Keratinocyte (primary cell): ENCODE results near the gene EFCAB6.

Experiments
- EZH2 ChIP-seq: IDR thresholded peaks from one replicate; pipeline ENCODE4 v1.6.1; 2012; ENCODE audit warnings: inconsistent platforms, mild to moderate bottlenecking, low read length, moderate library complexity
- TF ChIP-seq, protein P1 (sequence below), 3 experiments: IDR thresholded peaks in 1 of 3; conservative IDR thresholded peaks in 1 of 3; optimal IDR thresholded peaks in 1 of 3; 2 replicates in 2 of 3; 3 replicates in 1 of 3; pipeline versions ENCODE3 to v1.5.1; 2011; ENCODE audit warnings: low read length in 3 of 3, mild to moderate bottlenecking in 3 of 3, moderate library complexity in 2 of 3, control low read depth in 1 of 3, inconsistent platforms in 1 of 3; ENCODE audit not compliant: insufficient read depth in 2 of 3; ENCODE audit errors: extremely low read depth in 1 of 3

DNA sequence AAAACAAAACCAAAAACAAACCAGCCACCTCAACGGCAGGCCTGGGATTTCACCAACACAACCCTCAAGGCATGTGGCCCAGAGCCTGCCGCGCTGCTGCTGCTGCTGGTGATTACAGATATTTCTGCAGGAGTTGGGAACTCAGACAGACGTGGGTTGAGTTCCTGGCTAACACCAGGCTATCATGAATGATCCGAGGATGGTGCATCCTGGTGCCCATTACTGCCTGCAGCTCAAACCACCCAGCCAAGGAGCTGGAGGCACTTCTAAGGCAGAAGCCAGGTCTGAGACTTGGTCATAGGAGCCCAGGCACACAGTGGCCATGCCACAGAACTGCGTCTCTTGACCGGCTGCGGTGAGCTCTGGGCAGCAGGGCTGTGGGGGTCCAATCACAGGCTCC lies 248.5 kb downstream of the EFCAB6 start:
- TF ChIP-seq, protein P1, sequence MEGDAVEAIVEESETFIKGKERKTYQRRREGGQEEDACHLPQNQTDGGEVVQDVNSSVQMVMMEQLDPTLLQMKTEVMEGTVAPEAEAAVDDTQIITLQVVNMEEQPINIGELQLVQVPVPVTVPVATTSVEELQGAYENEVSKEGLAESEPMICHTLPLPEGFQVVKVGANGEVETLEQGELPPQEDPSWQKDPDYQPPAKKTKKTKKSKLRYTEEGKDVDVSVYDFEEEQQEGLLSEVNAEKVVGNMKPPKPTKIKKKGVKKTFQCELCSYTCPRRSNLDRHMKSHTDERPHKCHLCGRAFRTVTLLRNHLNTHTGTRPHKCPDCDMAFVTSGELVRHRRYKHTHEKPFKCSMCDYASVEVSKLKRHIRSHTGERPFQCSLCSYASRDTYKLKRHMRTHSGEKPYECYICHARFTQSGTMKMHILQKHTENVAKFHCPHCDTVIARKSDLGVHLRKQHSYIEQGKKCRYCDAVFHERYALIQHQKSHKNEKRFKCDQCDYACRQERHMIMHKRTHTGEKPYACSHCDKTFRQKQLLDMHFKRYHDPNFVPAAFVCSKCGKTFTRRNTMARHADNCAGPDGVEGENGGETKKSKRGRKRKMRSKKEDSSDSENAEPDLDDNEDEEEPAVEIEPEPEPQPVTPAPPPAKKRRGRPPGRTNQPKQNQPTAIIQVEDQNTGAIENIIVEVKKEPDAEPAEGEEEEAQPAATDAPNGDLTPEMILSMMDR (optimal IDR thresholded peaks at IDR 0.05 in 1 of 3, IDR thresholded peaks at IDR 0.05 in 1 of 3, conservative IDR thresholded peaks at IDR 0.05 in 1 of 3; ENCODE audit: extremely low read depth in 1 of 3, insufficient read depth in 2 of 3, low read length in 3 of 3), result no peak
- TF ChIP-seq EZH2, result no peak
